Tibial nerve (tissue), 4 donors: ENCODE results near the gene CCL23. TPM values are rescaled to one million over a fixed set of nuclear protein-coding genes. Genes with fewer than 3 reads are reported as not detected.

Source experiments
- DNase-seq, 2 donors: peaks; one replicate each; pipeline ENCODE4 v3.0.0-alpha.2; 2019; ENCODE audit warnings: low spot score in 2 of 2
- H3K27ac ChIP-seq, 4 donors: fragments of 200-600 bp; sonication (generic) in 3 of 4; one replicate each; pipeline ENCODE4 v1.5.1; 2017 to 2019; ENCODE audit warnings: mild to moderate bottlenecking in 1 of 4
- H3K27me3 ChIP-seq, 2 donors: fragments of 200-600 bp; sonication (generic) in 1 of 2; one replicate each; pipeline versions ENCODE4 v1.5.1 to v1.6.0; 2017 to 2019
- H3K36me3 ChIP-seq, 3 donors: fragments of 200-600 bp; sonication (generic); one replicate each; pipeline ENCODE4 v1.5.1; 2018 to 2019
- H3K4me1 ChIP-seq, 4 donors: fragments of 200-600 bp; sonication (generic) in 3 of 4; one replicate each; pipeline ENCODE4 v1.5.1; 2017 to 2019
- H3K4me3 ChIP-seq, 4 donors: fragments of 200-600 bp; sonication (generic) in 3 of 4; one replicate each; pipeline ENCODE4 v1.5.1; 2017 to 2019; ENCODE audit warnings: mild to moderate bottlenecking in 1 of 4, moderate library complexity in 1 of 4
- H3K9me3 ChIP-seq, 4 donors: fragments of 200-600 bp; sonication (generic) in 3 of 4; one replicate each; pipeline ENCODE4 v1.5.1; 2017 to 2019
- CTCF ChIP-seq, 5 experiments: fragments of 200-600 bp in 3 of 5; fragments of 450-650 bp in 2 of 5; sonication (generic) in 3 of 5; IDR thresholded peaks; one replicate each; pipeline ENCODE4 v1.5.1; 2016 to 2019; ENCODE audit warnings: antibody characterized with exemption in 5 of 5, mild to moderate bottlenecking in 3 of 5, moderate library complexity in 2 of 5
- EP300 ChIP-seq, 2 donors: sonication (generic); formaldehyde crosslinking; IDR thresholded peaks; one replicate each; pipeline ENCODE4 v1.6.1; 2017; ENCODE audit warnings: antibody characterized with exemption in 2 of 2, mild to moderate bottlenecking in 1 of 2
- POLR2A ChIP-seq, 2 donors: fragments of 450-650 bp; IDR thresholded peaks; one replicate each; pipeline ENCODE4 v1.6.1; 2017; ENCODE audit warnings: antibody characterized with exemption in 2 of 2, mild to moderate bottlenecking in 2 of 2, moderate library complexity in 2 of 2
- WGBS, 2 donors: methylation state at CpG; one replicate each; pipeline ENCODE4 v1.1.5; 2018; 5-methylcytosine and 5-hydroxymethylcytosine counted together
- total RNA-seq, 4 donors: library from RNA; depleted of rRNA; stranded (reverse); fragments of >200 nt; gene quantifications; one replicate each; pipeline ENCODE4 v1.1.0, GENCODE V29; 2016

The CCL23 gene
- total RNA-seq, 4 donors from 2014 or later, result 3.1 to 36.9 (median 15.9) TPM

DNA sequence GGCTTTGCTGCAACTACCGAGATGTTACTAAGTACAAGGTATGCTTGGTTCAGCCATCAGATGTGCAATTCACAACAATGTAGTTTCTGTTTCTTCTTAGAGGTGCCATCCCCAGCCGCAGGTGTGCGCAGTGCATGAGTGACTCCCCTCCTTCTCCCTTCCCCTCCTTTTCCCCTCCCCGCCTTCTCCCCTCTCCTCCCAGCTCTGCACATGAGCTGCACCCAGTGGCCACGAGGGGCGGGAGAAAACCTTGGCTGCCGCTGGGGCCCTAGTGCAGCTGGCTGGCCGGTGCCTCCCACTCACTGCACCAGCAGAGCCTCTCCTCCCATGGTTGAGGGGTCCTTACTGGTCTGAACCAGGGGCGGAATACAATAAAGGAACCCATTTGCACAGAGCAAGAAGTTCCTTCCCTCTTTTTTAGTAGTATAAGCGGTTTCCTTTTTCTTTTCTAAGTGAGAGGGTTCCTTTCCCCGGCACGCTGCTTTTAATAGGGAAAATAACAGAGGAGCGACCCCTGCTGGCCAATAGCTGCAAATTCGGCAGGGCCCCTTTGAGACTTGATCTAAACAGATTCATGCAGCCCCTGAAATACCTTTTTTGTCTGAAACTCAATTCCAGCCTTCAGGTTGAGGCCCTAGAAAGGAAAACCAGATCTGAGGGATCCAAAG is 8.6 kb downstream of the CCL23 start:
- no peak overlapping the region for H3K4me3 ChIP-seq
- no peaks in the 10 kb centered on the region for H3K36me3 ChIP-seq
- no peak overlapping the region for H3K27ac ChIP-seq
- 83 to 84% methylated on average over 14 of the region's 14 CpGs for WGBS, 2 donors
- TF ChIP-seq EP300 (IDR thresholded peaks at IDR 0.05), result no peak
- TF ChIP-seq CTCF (IDR thresholded peaks at IDR 0.05), result peak in 1 of 5 experiments; percentile 6
- peaks cover 0 to 58% (median 0%) of the 10 kb centered on the region in 4 donors for H3K9me3 ChIP-seq
- H3K27me3 ChIP-seq, result no peaks in the 10 kb centered on the region
- H3K4me1 ChIP-seq, result no peaks in the 10 kb centered on the region
- DNase-seq, result no peak

GRCh38 chr17:36004594-36005108 is 13.1 kb downstream of the CCL23 start:
- WGBS, 2 donors, result 45 to 56% methylated on average over 4 of the region's 4 CpGs
- Histone ChIP-seq H3K27ac (no peak overlapping the region), H3K36me3 (no peaks in the 10 kb centered on the region), H3K27me3 (no peaks in the 10 kb centered on the region), H3K9me3 (peaks cover 0 to 22% (median 0%) of the 10 kb centered on the region in 4 donors), H3K4me1 (no peaks in the 10 kb centered on the region), H3K4me3 (no peak overlapping the region)
- DNase-seq, result no peak
- no peak for TF ChIP-seq POLR2A (IDR thresholded peaks at IDR 0.05)
- TF ChIP-seq CTCF (IDR thresholded peaks at IDR 0.05), result no peak
- no peak for TF ChIP-seq EP300 (IDR thresholded peaks at IDR 0.05)

GRCh38 chr17:36002631-36003030 is 15.1 kb downstream of the CCL23 start:
- Histone ChIP-seq H3K4me3 (no peak overlapping the region), H3K27ac (no peak overlapping the region), H3K27me3 (no peaks in the 10 kb centered on the region), H3K36me3 (no peaks in the 10 kb centered on the region), H3K4me1 (no peaks in the 10 kb centered on the region), H3K9me3 (peaks cover 0 to 1% (median 0%) of the 10 kb centered on the region in 4 donors)
- TF ChIP-seq EP300 (IDR thresholded peaks at IDR 0.05) (no peak), CTCF (IDR thresholded peaks at IDR 0.05) (no peak), POLR2A (IDR thresholded peaks at IDR 0.05) (no peak)
- WGBS, 2 donors, result 90 to 92% methylated on average over 7 of the region's 7 CpGs
- no peak for DNase-seq

GRCh38 chr17:36001862-36002603 is 15.7 kb downstream of the CCL23 start:
- no peak for DNase-seq
- H3K9me3 ChIP-seq, result no peaks in the 10 kb centered on the region
- H3K27ac ChIP-seq, result no peak overlapping the region
- H3K4me3 ChIP-seq, result no peak overlapping the region
- no peak for TF ChIP-seq CTCF (IDR thresholded peaks at IDR 0.05)
- TF ChIP-seq EP300 (IDR thresholded peaks at IDR 0.05), result no peak
- TF ChIP-seq POLR2A (IDR thresholded peaks at IDR 0.05), result no peak
- WGBS, 2 donors, result 46 to 68% methylated on average over 6 of the region's 6 CpGs
- H3K27me3 ChIP-seq, result no peaks in the 10 kb centered on the region
- no peaks in the 10 kb centered on the region for H3K4me1 ChIP-seq
- H3K36me3 ChIP-seq, result no peaks in the 10 kb centered on the region
